SK-N-DZ (cell line): ENCODE data around the gene KANK4.
A peak's percentile ranks its signal among the peaks of the same experiment; 100 is the strongest.

Experiments used
- DNase-seq: peaks from one replicate; pipeline ENCODE4 v3.0.0-alpha.2; 2015; ENCODE audit warnings: low spot score

The KANK4 gene

DNA sequence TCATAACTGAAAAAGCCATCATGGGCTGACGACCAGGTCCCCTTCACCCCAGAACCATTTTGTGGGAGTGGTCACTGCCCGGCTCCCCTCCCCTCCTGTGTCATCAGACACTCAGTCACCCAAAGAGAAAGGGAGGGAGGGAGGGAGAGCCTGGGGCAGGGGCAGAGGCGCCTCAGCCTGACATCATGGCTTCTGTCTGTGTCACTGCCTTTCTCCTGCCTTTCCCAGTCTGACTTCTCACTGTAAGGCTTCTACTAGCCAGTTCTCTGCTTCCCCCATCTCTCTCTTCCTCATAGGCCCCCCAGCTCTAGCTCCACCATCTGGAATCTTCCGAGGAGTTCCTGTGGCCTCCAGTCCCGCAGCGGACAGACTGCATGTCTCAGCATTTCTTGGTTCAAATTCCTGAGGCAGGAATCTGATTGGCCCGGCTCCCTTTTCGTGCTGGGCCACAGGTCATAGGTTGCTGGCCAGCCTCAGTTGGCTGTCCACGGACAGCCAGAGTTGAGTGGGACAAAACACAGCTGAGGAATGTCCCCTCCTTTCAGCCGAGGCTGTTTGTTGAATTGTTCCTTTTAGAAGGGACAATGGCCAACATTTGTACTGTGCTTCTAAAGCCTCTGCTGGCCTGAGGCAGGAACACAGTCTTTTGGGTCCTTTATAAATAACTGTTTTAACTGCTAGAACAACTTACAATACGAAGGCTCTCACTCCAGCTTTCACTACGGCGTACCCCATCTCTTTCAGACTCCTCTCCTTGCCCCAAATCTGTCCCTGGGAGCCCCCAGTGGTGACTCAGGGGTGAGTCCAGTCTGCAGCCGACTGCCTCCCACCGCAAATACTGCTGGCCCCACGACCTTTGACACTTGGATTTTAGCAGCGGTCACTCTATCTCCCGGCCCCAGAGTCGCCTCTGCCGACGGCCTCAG, 18.7 kb upstream of the KANK4 start:
- no peak for DNase-seq

DNA sequence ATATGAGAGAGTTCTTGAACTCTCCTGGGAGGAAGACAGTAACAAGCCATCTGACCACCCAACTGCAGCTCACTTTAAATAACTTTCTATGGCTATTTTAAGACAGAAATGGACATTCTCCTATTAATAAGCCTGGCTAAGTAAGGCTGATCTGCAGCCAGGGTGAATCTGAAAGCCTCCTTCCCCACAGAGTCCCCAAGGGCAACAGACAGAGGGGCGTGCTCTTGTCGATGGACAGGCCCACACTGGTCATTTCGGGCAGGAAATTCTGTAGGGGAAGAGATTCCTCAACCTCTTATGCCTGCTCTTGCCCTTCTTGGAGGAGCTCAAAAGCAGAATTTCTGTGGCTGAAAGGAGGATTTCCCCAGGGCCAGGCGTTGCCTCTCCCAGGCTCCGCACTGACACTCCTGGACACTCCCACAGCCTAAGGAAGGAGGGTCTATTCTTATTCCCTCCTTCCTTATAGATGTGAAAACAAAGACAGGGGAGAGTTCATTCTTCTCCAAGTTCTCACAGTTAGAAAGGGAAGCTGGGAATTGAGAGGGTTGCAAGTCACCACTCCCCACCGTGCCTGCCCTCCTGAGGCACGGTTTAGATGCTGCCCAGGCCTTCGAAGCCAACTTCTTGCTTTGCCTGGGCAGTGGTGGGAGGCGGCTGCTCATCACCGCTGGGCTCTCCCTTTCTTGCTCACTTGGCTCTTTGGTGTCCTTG, 17.9 kb upstream of the KANK4 start:
- no peak for DNase-seq

DNA sequence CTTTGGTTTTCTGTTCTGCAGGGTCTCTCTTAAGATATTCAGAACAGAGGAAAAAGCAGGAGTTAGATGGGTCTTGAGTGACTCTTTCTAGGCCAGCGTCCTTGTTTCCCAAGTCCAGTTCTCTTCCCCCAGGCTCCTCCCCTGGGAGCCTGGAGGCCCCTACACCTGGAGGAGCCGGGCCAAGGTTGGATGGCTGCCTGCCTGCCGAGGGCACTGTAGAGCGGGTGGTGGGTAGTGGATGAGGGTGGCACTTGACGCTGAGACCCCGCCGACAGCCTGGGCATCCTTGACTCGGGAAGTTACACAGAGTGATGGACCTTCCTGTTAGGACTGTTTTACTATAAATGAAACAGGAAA, 17.4 kb upstream of the KANK4 start:
- no peak for DNase-seq

GRCh38 chr1:62335656-62336055, 16.4 kb upstream of the KANK4 start:
- no peak for DNase-seq

DNA sequence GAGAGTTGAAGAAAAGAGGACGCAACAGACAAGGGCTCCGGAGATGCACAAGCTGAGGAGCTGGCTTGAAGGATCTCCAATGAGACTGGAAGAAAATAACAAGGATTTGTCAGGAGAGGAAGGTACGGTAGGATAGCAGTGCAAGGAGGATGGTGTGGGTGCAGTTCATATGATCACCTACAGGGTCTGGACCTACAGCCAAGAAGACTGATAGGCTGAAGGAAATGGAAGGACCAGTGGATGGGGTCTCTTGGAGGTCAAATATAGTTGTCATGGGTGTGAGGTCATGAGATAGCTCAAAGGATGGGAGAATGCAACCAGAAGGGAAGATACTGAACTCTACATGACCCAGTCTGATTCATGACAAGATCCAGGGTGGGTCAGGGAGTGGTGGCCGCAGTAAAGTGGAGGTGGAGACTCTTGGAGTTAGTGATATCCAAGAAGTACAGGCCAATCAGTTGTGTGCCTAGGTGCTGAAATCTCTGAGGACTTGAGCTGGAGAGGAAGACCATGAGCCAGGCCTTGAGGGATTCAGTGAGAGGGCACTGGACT, 15.3 kb upstream of the KANK4 start:
- DNase-seq, result no peak

DNA sequence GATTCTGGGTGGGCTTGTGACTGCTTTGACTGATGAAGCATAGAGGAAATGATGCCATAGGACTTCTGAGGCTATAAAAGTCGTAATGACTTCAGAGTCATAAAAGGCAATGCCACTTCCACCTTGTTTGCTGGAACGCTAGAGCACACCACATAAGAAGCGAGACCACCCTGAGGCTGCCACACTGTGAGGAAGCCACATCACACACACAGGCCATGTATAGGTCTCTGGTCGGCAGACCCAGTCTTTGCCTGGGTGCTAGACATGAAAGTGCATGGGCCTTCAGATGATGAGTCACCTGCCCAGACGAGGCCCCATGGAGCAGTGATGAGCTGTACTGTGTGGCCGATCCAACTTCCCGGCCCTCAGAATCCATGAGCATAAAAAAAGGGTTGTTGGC, 14.2 kb upstream of the KANK4 start:
- DNase-seq, result no peak

GRCh38 chr1:62327360-62328055, 8.3 kb upstream of the KANK4 start:
- peak; percentile 89 for DNase-seq

DNA sequence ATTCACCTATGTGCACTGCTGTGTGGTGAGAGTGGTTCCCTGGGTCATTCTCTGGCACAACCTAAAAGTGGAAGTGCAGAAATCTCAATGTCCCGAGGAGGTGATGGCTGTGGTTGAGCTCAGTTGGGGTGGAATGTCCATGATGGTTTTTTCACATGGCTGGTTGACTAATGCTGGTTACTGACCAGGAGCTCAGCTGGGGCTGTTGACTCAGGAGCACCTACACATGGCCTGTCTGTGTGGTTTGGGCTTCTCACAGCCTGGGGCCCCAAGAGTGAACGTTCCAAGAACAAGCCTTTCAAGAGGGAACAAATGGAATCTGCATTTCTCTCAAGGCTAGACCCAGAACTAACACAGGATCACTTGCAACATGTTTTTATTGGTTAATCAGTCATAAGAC, 6.4 kb upstream of the KANK4 start:
- DNase-seq, result no peak

DNA sequence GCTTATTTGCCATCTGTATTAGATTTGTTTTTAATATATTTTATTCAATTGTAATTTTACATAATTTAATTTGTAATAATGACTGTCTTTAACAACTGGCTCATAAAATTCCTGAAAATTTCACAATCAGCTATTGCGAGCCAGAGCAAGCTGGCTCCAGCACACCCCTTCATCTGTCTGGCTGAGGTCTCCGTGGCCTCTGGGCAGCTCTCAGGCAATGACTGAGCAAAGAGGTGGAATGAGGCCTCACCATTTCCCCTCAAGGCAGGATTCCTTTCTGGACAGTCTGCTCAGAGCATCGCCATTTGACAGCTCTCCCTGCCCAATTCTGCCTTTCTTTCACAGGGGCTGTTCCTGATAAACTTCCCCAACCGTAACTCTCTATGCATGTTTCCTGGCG, 5.8 kb upstream of the KANK4 start:
- no peak for DNase-seq

- no peak for DNase-seq
These were observed 2.2 kb upstream of the KANK4 start for GRCh38 chr1:62321446-62321845.

GRCh38 chr1:62318320-62318755, 896 bp downstream of the KANK4 start:
- no peak for DNase-seq

DNA sequence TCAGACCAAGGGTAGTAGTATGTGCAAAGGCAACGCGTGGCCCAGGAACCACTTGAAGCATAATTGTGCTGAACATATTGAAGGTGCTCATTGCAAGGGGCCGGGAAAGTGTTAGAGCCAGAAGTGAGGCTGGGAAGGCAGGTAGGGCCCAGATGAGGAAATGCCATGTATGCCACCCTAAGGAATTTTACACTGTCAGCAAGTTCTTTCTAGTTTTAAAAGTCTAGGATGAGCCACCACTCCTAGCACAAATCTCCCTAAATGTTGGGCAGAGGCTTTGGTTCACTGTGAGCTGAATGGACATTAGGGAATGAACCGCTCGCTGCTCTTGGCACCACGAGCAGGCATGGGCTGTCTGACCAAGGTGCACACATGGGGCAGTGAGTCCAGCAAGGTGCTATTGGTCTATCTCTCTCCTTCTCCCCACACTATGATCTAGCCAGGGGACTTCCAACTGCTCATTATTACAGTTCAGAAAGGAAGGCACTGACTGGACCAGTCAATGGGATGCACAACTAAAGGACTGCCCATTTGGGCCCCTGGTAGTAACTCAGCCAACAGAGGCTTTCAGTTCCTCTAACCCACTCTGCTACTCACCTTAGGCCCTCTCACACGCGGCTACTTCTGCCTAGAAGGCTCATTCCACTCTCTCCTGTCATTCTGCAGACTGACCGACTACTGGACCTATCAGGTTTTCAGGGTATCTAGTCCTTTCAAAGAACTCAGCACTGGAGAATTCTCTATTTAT, 2.0 kb downstream of the KANK4 start:
- DNase-seq, result no peak

DNA sequence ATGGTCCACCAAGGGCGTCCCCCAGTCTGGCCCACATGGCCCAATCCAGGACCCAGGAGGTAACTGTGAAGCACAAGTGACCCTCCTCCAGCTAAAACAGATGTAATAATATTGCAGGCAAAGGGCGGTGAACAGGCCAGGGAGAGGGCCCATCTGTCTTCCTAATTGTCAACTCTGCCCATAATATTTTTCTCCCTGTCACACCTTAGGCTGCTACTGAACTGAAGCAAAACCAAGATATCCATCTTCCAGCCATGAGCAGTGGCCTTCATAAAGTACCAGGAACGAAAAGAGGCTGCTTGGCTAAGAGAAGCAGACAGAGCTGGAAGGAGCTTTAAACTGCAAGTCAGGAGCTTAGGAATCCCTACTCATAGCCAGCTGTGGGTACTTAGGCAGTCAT, 3.1 kb downstream of the KANK4 start:
- DNase-seq, result peak; percentile 74

- no peak for DNase-seq
These were observed 3.8 kb downstream of the KANK4 start for GRCh38 chr1:62315387-62315786.

GRCh38 chr1:62314454-62315350, 4.5 kb downstream of the KANK4 start:
- no peak for DNase-seq

GRCh38 chr1:62312698-62313097, 6.5 kb downstream of the KANK4 start:
- DNase-seq, result no peak

GRCh38 chr1:62311473-62311943, 7.7 kb downstream of the KANK4 start:
- peak; percentile 62 for DNase-seq

GRCh38 chr1:62309906-62310305, 9.3 kb downstream of the KANK4 start:
- DNase-seq, result no peak

DNA sequence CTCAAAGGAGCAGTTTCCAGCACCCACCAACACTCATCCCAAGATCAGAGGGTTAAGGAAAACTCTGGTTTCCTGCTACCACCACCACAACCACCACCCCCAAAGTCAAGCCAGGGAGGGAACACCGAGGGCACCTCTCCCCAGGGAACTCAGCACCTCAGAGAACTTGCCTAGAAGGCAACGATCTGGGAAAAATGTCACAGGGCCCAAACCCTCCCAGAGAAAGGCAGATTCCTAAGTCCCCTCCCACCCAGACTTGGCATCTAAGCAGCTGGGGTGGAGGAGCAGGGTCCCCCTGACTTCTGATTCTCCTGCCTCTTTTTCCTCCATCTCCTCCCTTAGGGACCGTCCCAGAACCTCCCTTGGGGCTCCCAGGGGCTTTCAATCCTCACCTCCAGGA, 10.6 kb downstream of the KANK4 start:
- DNase-seq, result no peak

- DNase-seq, result peak; percentile 66
These were observed 11.2 kb downstream of the KANK4 start for GRCh38 chr1:62307895-62308492.
